Measurements from ENCODE around the gene TMEM117.

- no peak for TF ChIP-seq POLR2A (IDR thresholded peaks at IDR 0.05)
- TF ChIP-seq, protein P1, sequence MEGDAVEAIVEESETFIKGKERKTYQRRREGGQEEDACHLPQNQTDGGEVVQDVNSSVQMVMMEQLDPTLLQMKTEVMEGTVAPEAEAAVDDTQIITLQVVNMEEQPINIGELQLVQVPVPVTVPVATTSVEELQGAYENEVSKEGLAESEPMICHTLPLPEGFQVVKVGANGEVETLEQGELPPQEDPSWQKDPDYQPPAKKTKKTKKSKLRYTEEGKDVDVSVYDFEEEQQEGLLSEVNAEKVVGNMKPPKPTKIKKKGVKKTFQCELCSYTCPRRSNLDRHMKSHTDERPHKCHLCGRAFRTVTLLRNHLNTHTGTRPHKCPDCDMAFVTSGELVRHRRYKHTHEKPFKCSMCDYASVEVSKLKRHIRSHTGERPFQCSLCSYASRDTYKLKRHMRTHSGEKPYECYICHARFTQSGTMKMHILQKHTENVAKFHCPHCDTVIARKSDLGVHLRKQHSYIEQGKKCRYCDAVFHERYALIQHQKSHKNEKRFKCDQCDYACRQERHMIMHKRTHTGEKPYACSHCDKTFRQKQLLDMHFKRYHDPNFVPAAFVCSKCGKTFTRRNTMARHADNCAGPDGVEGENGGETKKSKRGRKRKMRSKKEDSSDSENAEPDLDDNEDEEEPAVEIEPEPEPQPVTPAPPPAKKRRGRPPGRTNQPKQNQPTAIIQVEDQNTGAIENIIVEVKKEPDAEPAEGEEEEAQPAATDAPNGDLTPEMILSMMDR (IDR thresholded peaks at IDR 0.05): no peak
Observed at GRCh38 chr12:44248436-44248835, 412.6 kb downstream of the TMEM117 start.

All from sigmoid colon (tissue), 3 donors.